Measurements from ENCODE around the gene GSTO2.
A peak's percentile ranks its signal among the peaks of the same experiment; 100 is the strongest.

GSTO2 gene

GRCh38 chr10:104231784-104232612 is 37.0 kb upstream of the GSTO2 start, which contains the start of gene CFAP43:
Gene CFAP43, minus strand, starts transcription at chr10:104232364. Its CDS starts 118 bp downstream, at chr10:104232246.
- Histone ChIP-seq H3K4me1 (no peaks in the 10 kb centered on the region), H3K9me3 (ENCODE audit: control insufficient read depth, low read length) (no peaks in the 10 kb centered on the region), H3K4me3 (ENCODE audit: low read depth, low read length) (peak within 1 kb of the TSS; percentile 71), H3K9ac (no peak within 1 kb of the TSS), H3K27ac (peak within 1 kb of the TSS; percentile 22), H3K4me2 (ENCODE audit: low read length) (peak within 1 kb of the TSS; percentile 88), H3K36me3 (ENCODE audit: control insufficient read depth, insufficient read depth, low read length) (no peaks in the 10 kb centered on the region), H3K79me2 (no peaks in the 10 kb centered on the region), H3K27me3 (ENCODE audit: control insufficient read depth, insufficient read depth, low read length) (no peaks in the 10 kb centered on the region), H2AFZ (peak within 1 kb of the TSS; percentile 90)
- no peak for TF ChIP-seq CTCF (IDR thresholded peaks at IDR 0.05)

GRCh38 chr10:104232613-104233102 is 36.3 kb upstream of the GSTO2 start:
- Histone ChIP-seq H3K27ac (no peak overlapping the region), H3K79me2 (no peaks in the 10 kb centered on the region), H3K4me3 (ENCODE audit: low read depth, low read length) (peak overlapping the region; percentile 71), H3K4me2 (ENCODE audit: low read length) (peak overlapping the region; percentile 88), H3K9me3 (ENCODE audit: control insufficient read depth, low read length) (no peaks in the 10 kb centered on the region), H3K9ac (no peak overlapping the region), H3K4me1 (no peaks in the 10 kb centered on the region), H3K27me3 (ENCODE audit: control insufficient read depth, insufficient read depth, low read length) (no peaks in the 10 kb centered on the region), H2AFZ (peak overlapping the region; percentile 90), H3K36me3 (ENCODE audit: control insufficient read depth, insufficient read depth, low read length) (no peaks in the 10 kb centered on the region)
- TF ChIP-seq CTCF (IDR thresholded peaks at IDR 0.05): no peak

GRCh38 chr10:104233817-104234216 is 35.2 kb upstream of the GSTO2 start:
- Histone ChIP-seq H3K27ac (no peak overlapping the region), H3K9ac (no peak overlapping the region), H3K4me2 (ENCODE audit: low read length) (no peak overlapping the region), H3K4me3 (ENCODE audit: low read depth, low read length) (no peak overlapping the region), H3K4me1 (no peaks in the 10 kb centered on the region), H3K79me2 (no peaks in the 10 kb centered on the region), H3K36me3 (ENCODE audit: control insufficient read depth, insufficient read depth, low read length) (no peaks in the 10 kb centered on the region), H3K9me3 (ENCODE audit: control insufficient read depth, low read length) (no peaks in the 10 kb centered on the region), H3K27me3 (ENCODE audit: control insufficient read depth, insufficient read depth, low read length) (no peaks in the 10 kb centered on the region), H2AFZ (no peak overlapping the region)
- TF ChIP-seq CTCF (IDR thresholded peaks at IDR 0.05): no peak

- no peaks in the 10 kb centered on the region for H3K27me3 ChIP-seq (ENCODE audit: control insufficient read depth, insufficient read depth, low read length)
- no peaks in the 10 kb centered on the region for H3K79me2 ChIP-seq
- no peak overlapping the region for H3K27ac ChIP-seq
- H3K4me1 ChIP-seq: no peaks in the 10 kb centered on the region
- no peak overlapping the region for H3K9ac ChIP-seq
- H3K36me3 ChIP-seq (ENCODE audit: control insufficient read depth, insufficient read depth, low read length): no peaks in the 10 kb centered on the region
- no peak for TF ChIP-seq CTCF (IDR thresholded peaks at IDR 0.05)
- no peak overlapping the region for H3K4me3 ChIP-seq (ENCODE audit: low read depth, low read length)
- no peak overlapping the region for H2AFZ ChIP-seq
- H3K9me3 ChIP-seq (ENCODE audit: control insufficient read depth, low read length): no peaks in the 10 kb centered on the region
- H3K4me2 ChIP-seq (ENCODE audit: low read length): no peak overlapping the region
These were observed 34.0 kb upstream of the GSTO2 start for GRCh38 chr10:104234934-104235333.
